Measurements from ENCODE around the gene C15orf62. TPM values are rescaled to one million over a fixed set of nuclear protein-coding genes. Genes with fewer than 3 reads are reported as not detected.

Gene C15orf62
- polyA plus RNA-seq, 1 of the 3 experiments (the other 2 are of a cell fraction): not detected

- TF ChIP-seq EZH2phosphoT487 (IDR thresholded peaks at IDR 0.05; ENCODE audit: borderline replicate concordance, low read depth) (no peak), TCF12 (IDR thresholded peaks at IDR 0.05) (no peak)
Measured at GRCh38 chr15:40807028-40807887, 37.5 kb downstream of the C15orf62 start, which contains the start of the genes DNAJC17 and ZFYVE19 (continued).

DNA sequence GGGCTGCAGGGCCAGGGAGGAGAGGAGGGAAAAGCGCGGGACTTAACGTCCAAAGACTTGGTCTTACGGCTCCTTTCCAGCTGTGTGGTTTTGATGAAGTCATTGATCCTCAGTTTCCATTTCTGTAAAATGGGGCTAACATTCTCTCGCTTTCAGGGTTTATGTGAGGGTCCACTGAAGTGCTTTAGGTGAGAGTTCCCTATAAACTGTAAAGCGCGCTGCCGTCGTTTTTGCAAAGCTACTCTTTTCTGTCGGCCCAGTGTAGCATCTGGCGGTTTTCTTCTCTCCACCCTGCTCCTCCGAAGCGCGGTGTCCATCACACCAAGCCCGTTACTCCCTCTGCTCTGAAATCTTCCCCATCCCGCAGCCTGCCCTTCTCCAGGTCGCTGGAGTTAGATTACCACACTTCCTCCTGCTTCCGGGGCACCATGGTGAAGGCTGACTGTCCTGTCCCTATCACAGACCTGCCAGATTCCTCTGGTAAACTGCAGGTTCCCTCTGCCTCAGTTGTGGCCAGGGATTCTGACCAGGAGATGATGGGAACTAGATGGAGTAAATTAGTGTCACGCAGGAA lies 38.2 kb downstream of the C15orf62 start:
- Histone ChIP-seq H3K4me1 (ENCODE audit: control insufficient read depth in 1 of 2, insufficient read depth in 2 of 2, low read depth in 1 of 2, low read length in 1 of 2) (peaks cover 4 to 15% of the 10 kb centered on the region in 2 experiments; a peak in 1 of 4 replicates), H4K20me1 (ENCODE audit: insufficient read depth) (no peaks in the 10 kb centered on the region), H3K27me3 (ENCODE audit: insufficient read depth) (no peaks in the 10 kb centered on the region), H2AFZ (ENCODE audit: low read depth) (peak overlapping the region; percentile 85; the same call in 1 of the 2 replicates), H3F3A (replicated peaks; ENCODE audit: insufficient read depth) (no peaks in the 10 kb centered on the region), H3K36me3 (replicated peaks in 1 of 2; ENCODE audit: control insufficient read depth in 1 of 2, insufficient read depth in 2 of 2, low read length in 1 of 2) (peaks cover 12 to 27% of the 10 kb centered on the region in 2 experiments), H3K9me3 (no peaks in the 10 kb centered on the region), H3K4me2 (peak overlapping the region; percentile 96), H3K9ac (peak overlapping the region; percentile 62), H3K9me2 (no peaks in the 10 kb centered on the region), H3K79me2 (ENCODE audit: insufficient read depth) (peaks cover 56% of the 10 kb centered on the region), H3K4me3 (ENCODE audit: low read depth in 2 of 2, low read length in 1 of 2) (peak overlapping the region; percentile 94 to 98), H3K27ac (ENCODE audit: low read depth in 2 of 2, low read length in 1 of 2) (peak overlapping the region in 1 of 2 experiments; percentile 68; a peak in 1 of 4 replicates)
- ChIA-PET CTCF (interaction anchor here (0.5 to 2.9 kb wide), 6 partner anchors 25 to 129 kb away, joined by 3 to 11 read pairs (median 3); partner anchors contain the start of gene RHOV), POLR2A (interaction anchor here (0.8 kb wide), 1 partner anchor 26 kb away, joined by 3 read pairs; no protein-coding TSS in a partner anchor)
- WGBS (ENCODE audit: low lambda C conversion rate): 18% methylated on average over 19 of the region's 19 CpGs
- TF ChIP-seq ZBTB33 (IDR thresholded peaks at IDR 0.05; ENCODE audit: borderline replicate concordance, low read depth) (no peak), SMC3 (IDR thresholded peaks at IDR 0.05; ENCODE audit: low read depth, low read length) (no peak), USF2 (IDR thresholded peaks at IDR 0.05; ENCODE audit: borderline replicate concordance, low read depth, low read length) (no peak), MXI1 (IDR thresholded peaks at IDR 0.05; ENCODE audit: low read depth, low read length) (no peak), FOXJ3 (CRISPR knock-in tag; IDR thresholded peaks at IDR 0.05) (no peak)
- DNase-seq: peak; percentile 31

- Histone ChIP-seq H3K27me3 (ENCODE audit: insufficient read depth) (no peaks in the 10 kb centered on the region), H4K20me1 (ENCODE audit: insufficient read depth) (no peaks in the 10 kb centered on the region), H3K79me2 (ENCODE audit: insufficient read depth) (peaks cover 46% of the 10 kb centered on the region), H3K4me3 (ENCODE audit: low read depth in 2 of 2, low read length in 1 of 2) (no peak overlapping the region), H3K9me2 (no peaks in the 10 kb centered on the region), H3K9ac (no peak overlapping the region), H3K27ac (ENCODE audit: low read depth in 2 of 2, low read length in 1 of 2) (no peak overlapping the region), H3F3A (replicated peaks; ENCODE audit: insufficient read depth) (no peaks in the 10 kb centered on the region), H3K9me3 (no peaks in the 10 kb centered on the region), H3K36me3 (replicated peaks in 1 of 2; ENCODE audit: control insufficient read depth in 1 of 2, insufficient read depth in 2 of 2, low read length in 1 of 2) (peaks cover 10 to 37% of the 10 kb centered on the region in 2 experiments), H3K4me2 (peak overlapping the region; percentile 96; the same call in 1 of the 2 replicates), H3K4me1 (ENCODE audit: control insufficient read depth in 1 of 2, insufficient read depth in 2 of 2, low read depth in 1 of 2, low read length in 1 of 2) (peaks cover 4 to 15% of the 10 kb centered on the region in 2 experiments; a peak in 1 of 4 replicates), H2AFZ (ENCODE audit: low read depth) (no peak overlapping the region)
- 94% methylated on average over 8 of the region's 8 CpGs for WGBS (ENCODE audit: low lambda C conversion rate)
- POLR2A ChIA-PET: no interaction called here
- CTCF ChIA-PET: interaction anchor here (0.9 to 2.9 kb wide), 3 partner anchors 62 to 83 kb away, joined by 3 to 11 read pairs (median 3); partner anchors contain the start of gene RHOV
- no peak for DNase-seq
- TF ChIP-seq, protein P1, sequence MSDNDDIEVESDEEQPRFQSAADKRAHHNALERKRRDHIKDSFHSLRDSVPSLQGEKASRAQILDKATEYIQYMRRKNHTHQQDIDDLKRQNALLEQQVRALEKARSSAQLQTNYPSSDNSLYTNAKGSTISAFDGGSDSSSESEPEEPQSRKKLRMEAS (IDR thresholded peaks at IDR 0.05; ENCODE audit: low read depth): no peak
- TF ChIP-seq FOXM1 (IDR thresholded peaks at IDR 0.05; ENCODE audit: low read depth): no peak
- no peak for TF ChIP-seq JUND (IDR thresholded peaks at IDR 0.05)
- no peak for TF ChIP-seq RCOR1 (IDR thresholded peaks at IDR 0.05; ENCODE audit: low read length)
- TF ChIP-seq RXRA (IDR thresholded peaks at IDR 0.05; ENCODE audit: borderline replicate concordance, low read depth): no peak
- no peak for TF ChIP-seq EP300 (IDR thresholded peaks at IDR 0.05; ENCODE audit: borderline replicate concordance in 1 of 2, low read depth in 1 of 2, low read length in 1 of 2)
- no peak for TF ChIP-seq MEF2A (IDR thresholded peaks at IDR 0.05; ENCODE audit: borderline replicate concordance, low read depth)
- no peak for TF ChIP-seq TEAD4 (IDR thresholded peaks at IDR 0.05; ENCODE audit: borderline replicate concordance, insufficient read depth)
- TF ChIP-seq CHD2 (IDR thresholded peaks at IDR 0.05; ENCODE audit: low read length, partially characterized antibody): no peak
- no peak for TF ChIP-seq FOXJ3 (CRISPR knock-in tag; IDR thresholded peaks at IDR 0.05)
- TF ChIP-seq GATA2 (CRISPR knock-in tag; IDR thresholded peaks at IDR 0.05): no peak
- TF ChIP-seq EZH2phosphoT487 (IDR thresholded peaks at IDR 0.05; ENCODE audit: borderline replicate concordance, low read depth): no peak
- TF ChIP-seq SMC3 (IDR thresholded peaks at IDR 0.05; ENCODE audit: low read depth, low read length): no peak
- no peak for TF ChIP-seq MXI1 (IDR thresholded peaks at IDR 0.05; ENCODE audit: low read depth, low read length)
- TF ChIP-seq ELF1 (IDR thresholded peaks at IDR 0.05): no peak
- TF ChIP-seq FOSL2 (IDR thresholded peaks at IDR 0.05; ENCODE audit: borderline replicate concordance, low read depth): no peak
Measured at GRCh38 chr15:40808861-40809450, 39.2 kb downstream of the C15orf62 start.

Data from SK-N-SH (cell line).